Mesothelial cell of epicardium (in vitro differentiated cells): ENCODE results near the gene GOLGA8S. TPM values are rescaled to one million over a fixed set of nuclear protein-coding genes. Genes with fewer than 3 reads are reported as not detected.
"Not testable (repeated sequence)": the region's sequence is repeated elsewhere in the genome, so short reads cannot be mapped to it uniquely, and the experiment has no call there.

Experiments
- DNase-seq, 2 experiments: peaks; one replicate each; pipeline ENCODE4 v3.0.0; 2021; ENCODE audit warnings: low spot score in 2 of 2; ENCODE audit not compliant: unreplicated experiment in 2 of 2
- H3K27ac Mint-ChIP-seq: 2 replicates; pipeline ENCODE4 v1.8.0; 2021; ENCODE audit warnings: mixed read lengths
- H3K27me3 Mint-ChIP-seq: 2 replicates; pipeline ENCODE4 v1.8.0; 2021; ENCODE audit warnings: low read depth, mixed read lengths
- H3K36me3 Mint-ChIP-seq: 2 replicates; pipeline ENCODE4 v1.8.0; 2021; ENCODE audit warnings: mixed read lengths
- H3K4me1 Mint-ChIP-seq: 2 replicates; pipeline ENCODE4 v1.8.0; 2021; ENCODE audit warnings: mixed read lengths
- H3K4me3 Mint-ChIP-seq: 2 replicates; pipeline ENCODE4 v1.8.0; 2021; ENCODE audit warnings: mild to moderate bottlenecking, moderate library complexity, mixed read lengths
- H3K9me3 Mint-ChIP-seq: 2 replicates; pipeline ENCODE4 v1.8.0; 2021; ENCODE audit warnings: mixed read lengths
- CTCF ChIP-seq: fragments of 200-600 bp; sonication (generic); IDR thresholded peaks from one replicate; pipeline ENCODE4 v1.5.0; 2021; ENCODE audit warnings: antibody characterized with exemption; ENCODE audit not compliant: unreplicated experiment
- total RNA-seq: library from RNA; stranded (reverse); gene quantifications from 3 replicates; pipeline ENCODE4 v1.2.1, GENCODE V29; 2021

GOLGA8S gene
- total RNA-seq, 1 donor from 2014 or later = 0.47 TPM

DNA sequence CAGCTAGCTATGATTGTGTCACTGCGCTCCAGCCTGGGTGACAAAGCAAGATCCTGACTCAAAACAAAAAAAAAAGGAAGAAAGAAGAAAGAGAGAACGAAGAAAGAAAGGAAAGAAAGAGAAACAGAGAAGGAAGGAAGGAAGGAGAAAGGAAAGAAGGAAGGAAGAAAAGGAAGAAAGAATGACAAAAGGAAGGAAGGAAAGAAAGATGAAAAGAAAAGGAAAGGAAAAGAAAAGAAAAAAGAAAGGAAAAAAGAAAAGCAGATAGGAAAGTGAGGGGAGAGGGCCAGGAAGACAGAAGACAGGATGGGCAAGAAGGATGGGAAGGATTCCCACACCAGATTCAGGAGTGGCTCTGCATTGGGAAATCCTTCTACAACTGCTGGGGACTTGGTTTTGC lies 47.6 kb downstream of the GOLGA8S start:
- no peak for DNase-seq
- Mint-ChIP-seq H3K4me3 (no peak overlapping the region), H3K4me1 (no peaks in the 10 kb centered on the region), H3K27me3 (peaks cover 6% of the 10 kb centered on the region), H3K27ac (no peak overlapping the region), H3K36me3 (no peaks in the 10 kb centered on the region), H3K9me3 (peaks cover 20% of the 10 kb centered on the region)
- no peak for TF ChIP-seq CTCF

DNA sequence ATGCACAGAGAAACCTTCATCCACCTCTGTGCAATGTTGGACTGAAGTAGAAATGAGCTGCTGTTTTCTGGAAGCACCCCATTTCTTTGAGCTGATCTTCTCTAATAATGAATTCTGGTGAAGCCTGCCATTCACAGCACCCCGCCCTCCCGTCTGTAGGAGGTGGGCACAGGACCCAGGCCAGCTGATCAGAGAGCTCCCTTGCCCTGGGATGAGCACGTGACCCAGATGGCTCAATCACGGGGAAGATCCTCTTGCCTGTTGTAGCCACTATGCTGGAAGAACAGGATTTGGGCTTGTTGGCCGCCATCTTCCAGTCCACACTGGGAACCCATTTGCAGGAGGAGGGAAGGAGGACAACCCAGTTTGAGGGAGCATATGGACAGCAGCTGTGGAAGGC lies 48.0 kb downstream of the GOLGA8S start:
- DNase-seq = no peak
- no peaks in the 10 kb centered on the region for H3K36me3 Mint-ChIP-seq
- no peak for TF ChIP-seq CTCF
- H3K9me3 Mint-ChIP-seq = peaks cover 21% of the 10 kb centered on the region
- no peak overlapping the region for H3K4me3 Mint-ChIP-seq
- H3K27ac Mint-ChIP-seq = no peak overlapping the region
- H3K27me3 Mint-ChIP-seq = peaks cover 6% of the 10 kb centered on the region
- H3K4me1 Mint-ChIP-seq = no peaks in the 10 kb centered on the region

DNA sequence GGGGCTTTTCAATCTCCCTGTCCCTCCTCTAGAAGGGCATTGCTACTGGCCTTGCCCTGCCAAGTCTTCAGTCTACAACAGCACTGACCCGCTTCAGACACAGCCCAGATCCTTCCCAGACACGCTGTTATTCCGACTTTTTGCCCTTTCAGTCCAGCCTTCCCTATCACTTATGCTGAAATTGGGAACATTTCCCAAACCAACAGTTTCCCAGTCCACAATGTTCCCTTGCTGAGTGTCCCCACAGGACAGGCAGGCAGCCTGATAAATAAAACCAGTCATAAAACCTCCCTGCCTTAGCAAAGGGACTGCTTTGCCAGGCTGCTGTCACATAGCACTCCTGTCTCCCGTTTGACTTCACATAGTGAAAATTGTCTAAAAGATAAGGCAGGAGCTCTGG lies 49.0 kb downstream of the GOLGA8S start:
- H3K4me3 Mint-ChIP-seq = no peak overlapping the region
- no peaks in the 10 kb centered on the region for H3K36me3 Mint-ChIP-seq
- no peak overlapping the region for H3K27ac Mint-ChIP-seq
- peaks cover 6% of the 10 kb centered on the region for H3K27me3 Mint-ChIP-seq
- H3K4me1 Mint-ChIP-seq = no peaks in the 10 kb centered on the region
- H3K9me3 Mint-ChIP-seq = peaks cover 21% of the 10 kb centered on the region
- no peak for TF ChIP-seq CTCF
- no peak for DNase-seq

- Mint-ChIP-seq H3K4me3 (no peak overlapping the region), H3K4me1 (no peaks in the 10 kb centered on the region), H3K9me3 (peaks cover 13% of the 10 kb centered on the region), H3K36me3 (no peaks in the 10 kb centered on the region), H3K27ac (no peak overlapping the region), H3K27me3 (no peaks in the 10 kb centered on the region)
- DNase-seq = no peak
- TF ChIP-seq CTCF = no peak
Measured at GRCh38 chr15:23411841-23412240, 57.3 kb downstream of the GOLGA8S start.

GRCh38 chr15:23412881-23413600 lies 58.5 kb downstream of the GOLGA8S start:
- peaks cover 13% of the 10 kb centered on the region for H3K9me3 Mint-ChIP-seq
- not testable (repeated sequence) for H3K27ac Mint-ChIP-seq, H3K4me3 Mint-ChIP-seq, DNase-seq, H3K27me3 Mint-ChIP-seq, H3K36me3 Mint-ChIP-seq, H3K4me1 Mint-ChIP-seq

Other genes starting within 250 kb of the GOLGA8S start
- not detected in 3 replicates for gene GOLGA6L1, start 217.9 kb upstream of the GOLGA8S start, total RNA-seq
- gene GOLGA6L26, start 20.6 kb upstream of the GOLGA8S start, total RNA-seq = not detected in 3 replicates
- not detected in 3 replicates for gene GOLGA6L2, start 92.5 kb downstream of the GOLGA8S start, total RNA-seq
- 0.22 to 0.35 TPM (median 0.34 TPM) in 3 replicates for gene MKRN3, start 210.9 kb downstream of the GOLGA8S start, total RNA-seq